Upper lobe of left lung (tissue), 6 donors: Measurements from ENCODE around the gene MAB21L3. TPM values are rescaled to one million over a fixed set of nuclear protein-coding genes. Genes with fewer than 3 reads are reported as not detected.

Experiments
- ATAC-seq, 2 donors: fragments of 200-7000 bp; cut with Tn5 transposase; one replicate each; pipeline ENCODE4 v1.9.1; 2022; ENCODE audit warnings: mild to moderate bottlenecking in 2 of 2, moderate library complexity in 2 of 2; ENCODE audit not compliant: low FRiP score in 2 of 2
- DNase-seq, 2 donors: peaks; one replicate each; pipeline ENCODE4 v3.0.0-alpha.2; 2019 to 2020
- H3K27ac ChIP-seq, 4 donors: fragments of 200-600 bp; sonication (generic); one replicate each; pipeline ENCODE4 v1.5.1; 2016 to 2019
- H3K27me3 ChIP-seq, 4 donors: fragments of 200-600 bp; sonication (generic); one replicate each; pipeline ENCODE4 v1.5.1; 2017 to 2019
- H3K36me3 ChIP-seq, 4 donors: fragments of 200-600 bp; sonication (generic); one replicate each; pipeline ENCODE4 v1.5.1; 2016 to 2019
- H3K4me1 ChIP-seq, 4 donors: fragments of 200-600 bp; sonication (generic); one replicate each; pipeline ENCODE4 v1.5.1; 2018 to 2019
- H3K4me3 ChIP-seq, 4 donors: fragments of 200-600 bp; sonication (generic); one replicate each; pipeline ENCODE4 v1.5.1; 2017 to 2019; ENCODE audit warnings: mild to moderate bottlenecking in 2 of 4, moderate library complexity in 1 of 4
- H3K9me3 ChIP-seq, 4 donors: fragments of 200-600 bp; sonication (generic); one replicate each; pipeline ENCODE4 v1.5.1; 2018 to 2019
- CTCF ChIP-seq, 6 experiments: fragments of 450-650 bp in 4 of 6; fragments of 200-600 bp in 2 of 6; sonication (generic) in 2 of 6; IDR thresholded peaks; one replicate each; pipeline ENCODE4 v1.5.1; 2016 to 2019; ENCODE audit warnings: antibody characterized with exemption in 6 of 6
- EP300 ChIP-seq, 4 donors: sonication (generic); formaldehyde crosslinking; IDR thresholded peaks; one replicate each; pipeline ENCODE4 v1.5.1; 2017; ENCODE audit warnings: antibody characterized with exemption in 4 of 4, control low read depth in 2 of 4
- POLR2A ChIP-seq, 4 donors: fragments of 450-650 bp; IDR thresholded peaks; one replicate each; pipeline ENCODE4 v1.5.1; 2016 to 2017; ENCODE audit warnings: antibody characterized with exemption in 4 of 4, mild to moderate bottlenecking in 2 of 4
- POLR2AphosphoS5 ChIP-seq, 2 donors: sonication (generic); formaldehyde crosslinking; IDR thresholded peaks; one replicate each; pipeline ENCODE4 v1.5.1; 2017; ENCODE audit warnings: antibody characterized with exemption in 2 of 2
- WGBS, 2 donors: methylation state at CpG; one replicate each; pipeline ENCODE4 v1.1.5; 2017 to 2018; 5-methylcytosine and 5-hydroxymethylcytosine counted together
- total RNA-seq, 6 donors: library from RNA; depleted of rRNA in 4 of 6; stranded (reverse); fragments of >200 nt in 4 of 6; gene quantifications; one replicate each; pipeline versions ENCODE4 v1.1.0 to v1.2.1, GENCODE V29; 2016 to 2021
- donor health status: DM: no; HTN: no; CAD: no; lungs with moderate emphysema.
- donor health status: DM: no; HTN: yes; CAD: no; lungs with severe emphysema.

Gene MAB21L3
- total RNA-seq, 6 donors from 2014 or later, result 0.30 to 4.2 (median 1.2) TPM

DNA sequence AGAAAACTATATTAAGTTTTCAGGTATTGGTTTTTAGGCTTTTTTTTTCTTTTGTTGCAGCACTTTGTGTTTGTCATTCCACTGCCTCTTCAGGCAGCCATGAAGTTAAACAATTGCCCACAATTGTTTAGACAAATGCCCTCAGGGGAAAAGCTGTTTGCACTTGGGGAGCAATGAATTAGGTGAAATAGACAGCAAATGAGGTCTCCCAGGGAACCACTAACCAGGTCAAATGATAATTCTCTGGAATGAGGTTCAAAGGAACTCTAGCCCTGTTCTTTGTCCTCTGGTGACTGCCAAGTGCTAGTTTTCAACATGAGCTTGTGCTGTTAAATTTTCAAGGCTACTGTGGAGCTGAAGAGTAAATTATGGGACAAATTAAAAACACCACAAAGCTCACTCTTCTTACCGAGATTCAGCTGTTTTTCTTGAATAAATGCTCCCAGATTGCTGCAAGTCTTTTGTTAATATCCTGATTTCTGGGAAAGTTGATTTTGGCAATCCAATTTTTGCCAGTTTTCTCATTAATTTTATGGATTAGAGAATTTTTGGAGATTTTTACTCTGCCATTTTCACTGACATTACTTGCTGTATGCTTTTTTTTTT, 15.1 kb upstream of the MAB21L3 start:
- DNase-seq, result no peak
- Histone ChIP-seq H3K27me3 (no peaks in the 10 kb centered on the region), H3K4me1 (no peaks in the 10 kb centered on the region), H3K9me3 (peaks cover 0 to 12% (median 6%) of the 10 kb centered on the region in 4 donors), H3K4me3 (no peak overlapping the region), H3K27ac (no peak overlapping the region), H3K36me3 (no peaks in the 10 kb centered on the region)
- TF ChIP-seq POLR2AphosphoS5 (IDR thresholded peaks at IDR 0.05), result no peak
- TF ChIP-seq POLR2A (IDR thresholded peaks at IDR 0.05), result no peak
- no peak for TF ChIP-seq EP300 (IDR thresholded peaks at IDR 0.05)
- TF ChIP-seq CTCF (IDR thresholded peaks at IDR 0.05), result no peak
- 70 to 93% methylated on average over 1 of the region's 1 CpG for WGBS, 2 donors
- ATAC-seq, result no peak

GRCh38 chr1:116097626-116098025, 13.6 kb upstream of the MAB21L3 start:
- H3K36me3 ChIP-seq, result no peaks in the 10 kb centered on the region
- TF ChIP-seq CTCF (IDR thresholded peaks at IDR 0.05) (no peak), POLR2A (IDR thresholded peaks at IDR 0.05) (no peak), EP300 (IDR thresholded peaks at IDR 0.05) (no peak), POLR2AphosphoS5 (IDR thresholded peaks at IDR 0.05) (no peak)
- H3K27me3 ChIP-seq, result no peaks in the 10 kb centered on the region
- ATAC-seq (no peak), DNase-seq (no peak)
- H3K4me3 ChIP-seq, result no peak overlapping the region
- H3K9me3 ChIP-seq, result peaks cover 0 to 12% (median 6%) of the 10 kb centered on the region in 4 donors
- H3K4me1 ChIP-seq, result no peaks in the 10 kb centered on the region
- H3K27ac ChIP-seq, result no peak overlapping the region
- 57 to 92% methylated on average over 1 of the region's 1 CpG for WGBS, 2 donors

DNA sequence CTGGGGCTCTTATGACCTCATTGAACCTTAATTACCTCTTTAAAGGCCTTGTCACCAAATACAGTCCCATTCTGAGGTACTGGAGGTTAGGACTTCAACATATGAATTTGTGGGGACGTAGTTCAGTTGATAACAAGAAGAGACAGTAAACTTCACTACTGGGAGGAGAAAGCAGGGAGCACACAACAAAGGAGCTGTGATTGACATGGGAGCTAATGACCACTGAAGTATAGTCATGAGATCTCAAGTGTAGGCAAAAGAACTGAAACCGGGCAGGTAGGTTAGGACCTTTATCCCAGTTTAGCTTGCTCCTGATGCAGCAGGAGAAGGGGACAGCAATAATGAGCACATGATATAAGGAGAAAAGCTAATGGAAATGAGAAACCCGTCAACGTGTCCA, 11.8 kb upstream of the MAB21L3 start:
- H3K9me3 ChIP-seq, result peaks cover 0 to 11% (median 6%) of the 10 kb centered on the region in 4 donors
- no peak overlapping the region for H3K27ac ChIP-seq
- TF ChIP-seq POLR2AphosphoS5 (IDR thresholded peaks at IDR 0.05), result no peak
- TF ChIP-seq EP300 (IDR thresholded peaks at IDR 0.05), result no peak
- no peak for TF ChIP-seq CTCF (IDR thresholded peaks at IDR 0.05)
- TF ChIP-seq POLR2A (IDR thresholded peaks at IDR 0.05), result no peak
- no peaks in the 10 kb centered on the region for H3K36me3 ChIP-seq
- H3K4me1 ChIP-seq, result no peaks in the 10 kb centered on the region
- DNase-seq (no peak), ATAC-seq (no peak)
- no peaks in the 10 kb centered on the region for H3K27me3 ChIP-seq
- WGBS, 2 donors, result 87 to 89% methylated on average over 4 of the region's 4 CpGs
- no peak overlapping the region for H3K4me3 ChIP-seq

GRCh38 chr1:116099919-116100318, 11.3 kb upstream of the MAB21L3 start:
- ATAC-seq (no peak), DNase-seq (peak in 1 of 2 donors; percentile 8)
- H3K27me3 ChIP-seq, result no peaks in the 10 kb centered on the region
- H3K4me3 ChIP-seq, result no peak overlapping the region
- H3K36me3 ChIP-seq, result no peaks in the 10 kb centered on the region
- TF ChIP-seq EP300 (IDR thresholded peaks at IDR 0.05) (no peak), POLR2A (IDR thresholded peaks at IDR 0.05) (no peak), CTCF (IDR thresholded peaks at IDR 0.05) (no peak), POLR2AphosphoS5 (IDR thresholded peaks at IDR 0.05) (no peak)
- no peak overlapping the region for H3K27ac ChIP-seq
- H3K9me3 ChIP-seq, result peaks cover 0 to 5% (median 4%) of the 10 kb centered on the region in 4 donors
- WGBS, 2 donors, result 88 to 97% methylated on average over 2 of the region's 2 CpGs
- H3K4me1 ChIP-seq, result no peaks in the 10 kb centered on the region

- H3K9me3 ChIP-seq, result no peaks in the 10 kb centered on the region
- WGBS, 2 donors, result 79 to 83% methylated on average over 3 of the region's 3 CpGs
- no peak for TF ChIP-seq EP300 (IDR thresholded peaks at IDR 0.05)
- TF ChIP-seq POLR2AphosphoS5 (IDR thresholded peaks at IDR 0.05), result no peak
- TF ChIP-seq POLR2A (IDR thresholded peaks at IDR 0.05), result no peak
- no peak for TF ChIP-seq CTCF (IDR thresholded peaks at IDR 0.05)
- H3K4me1 ChIP-seq, result no peaks in the 10 kb centered on the region
- no peaks in the 10 kb centered on the region for H3K27me3 ChIP-seq
- H3K4me3 ChIP-seq, result no peak overlapping the region
- H3K27ac ChIP-seq, result no peak overlapping the region
- no peak for DNase-seq
- no peak for ATAC-seq
- H3K36me3 ChIP-seq, result no peaks in the 10 kb centered on the region
Observed at GRCh38 chr1:116104667-116105066, 6.5 kb upstream of the MAB21L3 start.
